HCT116 (cell line): ENCODE results near the gene OR5P2. TPM values are rescaled to one million over a fixed set of nuclear protein-coding genes. Genes with fewer than 3 reads are reported as not detected.

ENCODE experiments used
- ATAC-seq: fragments of 200-7000 bp; cut with Tn5 transposase; 2 replicates; pipeline ENCODE4 v1.9.1; 2020; ENCODE audit warnings: mild to moderate bottlenecking, moderate library complexity
- BruUV-seq: library from RNA; stranded (reverse); fragments of 400-500 nt; replicated peaks from 2 replicates; lab custom pipeline; 2021; lab: Mats Ljungman, UMichigan
- CTCF ChIA-PET: fragments of 300-600 bp; sonication (Branson Sonifier 250); formaldehyde crosslinking; loops from one replicate; lab custom pipeline; 2021; ENCODE audit warnings: antibody characterized with exemption; lab: Charles Lee
- POLR2A ChIA-PET: fragments of 300-600, 350-600 bp; sonication (Branson Sonifier 250); formaldehyde crosslinking; loops from one replicate; lab custom pipeline; 2021; ENCODE audit warnings: antibody characterized with exemption; lab: Charles Lee
- RAD21 ChIA-PET, 2 experiments: fragments of 300-600 bp; sonication (Branson Sonifier 250); formaldehyde crosslinking; loops; one replicate each; lab custom pipeline; 2023; ENCODE audit warnings: low total read pairs in 2 of 2; ENCODE audit not compliant: uncharacterized antibody in 2 of 2, unreplicated experiment in 2 of 2, low non-redundant PET in 1 of 2; lab: Charles Lee
- DNase-seq: peaks from one replicate; pipeline ENCODE4 v3.0.0-alpha.2; 2010; ENCODE audit warnings: low read depth, low spot score
- H2AFZ ChIP-seq: fragments of 200-600 bp; shearing (Covaris generic), sonication (generic); 2 replicates; pipeline ENCODE4 v1.6.1; 2017; ENCODE audit warnings: low read depth, mixed run types, mixed read lengths, antibody characterized with exemption, low read length; ENCODE audit not compliant: poor library complexity, severe bottlenecking
- H3K27ac ChIP-seq: 2 replicates; pipeline ENCODE4 v1.5.1; 2012; ENCODE audit warnings: low read depth, low read length
- H3K27me3 ChIP-seq: fragments of 200-600 bp; sonication (generic); 2 replicates; pipeline ENCODE4 v1.6.1; 2016; ENCODE audit warnings: mixed run types, low read length, mixed read lengths; ENCODE audit not compliant: insufficient read depth
- H3K36me3 ChIP-seq, 2 experiments: fragments of 200-500 bp in 1 of 2; fragments of 200-600 bp in 1 of 2; sonication (Bioruptor generic) in 1 of 2; sonication (generic) in 1 of 2; 2 replicates each; pipeline versions ENCODE4 v1.5.1 to v1.6.1; 2014 to 2016; ENCODE audit warnings: low read length in 2 of 2, inconsistent platforms in 1 of 2, mixed read lengths in 1 of 2, mixed run types in 1 of 2; ENCODE audit not compliant: insufficient read depth in 2 of 2, control insufficient read depth in 1 of 2
- H3K4me1 ChIP-seq, 2 experiments: fragments of 200-600 bp in 1 of 2; sonication (generic) in 1 of 2; 2 replicates each; pipeline versions ENCODE4 v1.5.1 to v1.6.1; 2012 to 2017; ENCODE audit warnings: low read length in 2 of 2, inconsistent platforms in 1 of 2, mild to moderate bottlenecking in 1 of 2, mixed read lengths in 1 of 2, mixed run types in 1 of 2, moderate library complexity in 1 of 2; ENCODE audit not compliant: insufficient read depth in 2 of 2, control insufficient read depth in 1 of 2
- H3K4me2 ChIP-seq: fragments of 200-600 bp; sonication (generic); 2 replicates; pipeline ENCODE4 v1.6.1; 2017; ENCODE audit warnings: mixed run types, low read length, mixed read lengths
- H3K4me3 ChIP-seq, 2 experiments: fragments of 200-600 bp in 1 of 2; sonication (generic) in 1 of 2; replicated peaks in 1 of 2; 2 replicates each; pipeline ENCODE4 v1.5.1; 2011 to 2016; ENCODE audit warnings: low read length in 2 of 2, control low read depth in 1 of 2, low read depth in 1 of 2, mild to moderate bottlenecking in 1 of 2, mixed read lengths in 1 of 2, mixed run types in 1 of 2
- H3K79me2 ChIP-seq: fragments of 200-600 bp; sonication (generic); 2 replicates; pipeline ENCODE4 v1.6.1; 2017; ENCODE audit warnings: mild to moderate bottlenecking, mixed run types, low read length, moderate library complexity, mixed read lengths; ENCODE audit not compliant: insufficient read depth
- H3K9ac ChIP-seq: fragments of 200-600 bp; sonication (generic); 2 replicates; pipeline ENCODE4 v1.6.1; 2016; ENCODE audit warnings: low read length, mixed read lengths
- H3K9me2 ChIP-seq: fragments of 200-600 bp; sonication (generic), shearing (Covaris generic); 2 replicates; pipeline ENCODE4 v1.6.1; 2017; ENCODE audit warnings: mixed run types, mild to moderate bottlenecking, moderate library complexity; ENCODE audit not compliant: insufficient read depth
- H3K9me3 ChIP-seq, 2 experiments: fragments of 200-500 bp in 1 of 2; fragments of 200-600 bp in 1 of 2; sonication (Bioruptor generic) in 1 of 2; sonication (generic) in 1 of 2; 2 replicates each; pipeline ENCODE4 v1.6.1; 2014 to 2017; ENCODE audit warnings: low read length in 2 of 2, mixed read lengths in 2 of 2, inconsistent platforms in 1 of 2, low read depth in 1 of 2, mild to moderate bottlenecking in 1 of 2, mixed run types in 1 of 2, moderate library complexity in 1 of 2; ENCODE audit not compliant: control insufficient read depth in 1 of 2, insufficient read depth in 1 of 2
- H4K20me1 ChIP-seq: fragments of 200-600 bp; sonication (generic), shearing (Covaris generic); 2 replicates; pipeline ENCODE4 v1.6.1; 2017; ENCODE audit warnings: mixed run types, mild to moderate bottlenecking, moderate library complexity; ENCODE audit not compliant: insufficient read depth
- EGR1 ChIP-seq: IDR thresholded peaks from 2 replicates; pipeline ENCODE4 v1.6.1; 2012; ENCODE audit warnings: low read depth
- MAX ChIP-seq: IDR thresholded peaks from 2 replicates; pipeline ENCODE4 v1.6.1; 2012
- REST ChIP-seq: IDR thresholded peaks from 2 replicates; pipeline ENCODE4 v1.6.1; 2012; ENCODE audit warnings: low read depth
- ZBTB33 ChIP-seq: IDR thresholded peaks from 2 replicates; pipeline ENCODE4 v1.6.1; 2011; ENCODE audit warnings: mild to moderate bottlenecking, low read length, moderate library complexity; ENCODE audit not compliant: insufficient replicate concordance; ENCODE audit errors: extremely low read depth
- intact Hi-C: fragments of 100-400 bp; cut with micrococcal nuclease; formaldehyde crosslinking; loops from 2 replicates; pipeline ENCODE4 v1.10.0; 2022
- total RNA-seq: library from RNA; stranded (reverse); gene quantifications from one replicate; pipeline ENCODE4 v1.2.1, GENCODE V29; 2021; ENCODE audit not compliant: unreplicated experiment

OR5P2 gene
- total RNA-seq, 1 experiment from 2014 or later: not detected

- Histone ChIP-seq H3K9me3 (no peaks in the 10 kb centered on the region), H3K4me1 (no peaks in the 10 kb centered on the region), H3K9ac (no peak overlapping the region), H3K27ac (no peak overlapping the region), H3K9me2 (no peaks in the 10 kb centered on the region; the same call in 1 of the 2 replicates), H3K79me2 (no peaks in the 10 kb centered on the region), H4K20me1 (no peaks in the 10 kb centered on the region), H3K36me3 (no peaks in the 10 kb centered on the region), H2AFZ (no peak overlapping the region), H3K4me3 (no peak overlapping the region), H3K4me2 (no peak overlapping the region), H3K27me3 (peaks cover 39% of the 10 kb centered on the region)
- ChIA-PET CTCF (no interaction called here), POLR2A (no interaction called here), RAD21 (no interaction called here)
- BruUV-seq: no TSS peak
- ATAC-seq (no peak), DNase-seq (no peak)
- intact Hi-C loops: no loop called here
- TF ChIP-seq MAX: no peak
- TF ChIP-seq REST: no peak
- no peak for TF ChIP-seq EGR1
- TF ChIP-seq ZBTB33: no peak
Observed at GRCh38 chr11:7844986-7845385, 48.2 kb upstream of the OR5P2 start.
